NB4 (cell line): ENCODE data around the gene AP1M1.

Source experiments
- DNase-seq: peaks from one replicate; pipeline ENCODE4 v3.0.0; 2010; ENCODE audit warnings: low read depth
- H3K4me3 ChIP-seq: one replicate; pipeline ENCODE4 v1.5.1; 2011; ENCODE audit warnings: mild to moderate bottlenecking, low read depth, low read length, moderate library complexity
- CTCF ChIP-seq: IDR thresholded peaks from one replicate; pipeline ENCODE4 v1.5.1; 2012; ENCODE audit warnings: low read depth, low read length
- MYC ChIP-seq: IDR thresholded peaks from 2 replicates; pipeline ENCODE4 v1.6.1; 2011; ENCODE audit warnings: low read depth, low read length
- POLR2A ChIP-seq: IDR thresholded peaks from 2 replicates; pipeline ENCODE4 v1.6.1; 2011; ENCODE audit warnings: mild to moderate bottlenecking; ENCODE audit not compliant: insufficient read length; ENCODE audit errors: extremely low read depth
- TF ChIP-seq, protein P1 (sequence below): IDR thresholded peaks from 2 replicates; pipeline ENCODE4 v1.6.1; 2011; ENCODE audit warnings: low read depth, low read length

Gene AP1M1

GRCh38 chr19:16265890-16266585, 68.3 kb downstream of the AP1M1 start:
- no peak overlapping the region for H3K4me3 ChIP-seq
- no peak for TF ChIP-seq POLR2A
- DNase-seq, result no peak

DNA sequence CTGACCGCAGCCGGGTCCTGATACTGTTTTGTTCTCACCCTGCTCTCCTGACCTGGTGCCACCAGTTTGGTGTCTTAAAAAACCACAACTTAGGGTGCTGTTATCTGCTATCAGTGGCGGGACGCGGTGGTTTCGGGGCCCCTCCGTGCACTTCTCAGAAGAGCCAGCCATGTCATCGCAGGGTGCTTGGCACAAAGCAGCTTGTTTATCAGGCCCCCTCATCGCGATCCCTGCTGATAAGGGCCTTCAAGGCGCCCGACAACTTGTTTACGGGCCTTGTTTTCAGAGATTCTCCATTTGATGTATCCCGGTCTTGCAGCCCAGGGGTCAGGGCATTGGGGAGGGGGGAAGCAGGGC, 68.9 kb downstream of the AP1M1 start:
- TF ChIP-seq POLR2A (no peak), MYC (no peak), CTCF (no peak)
- TF ChIP-seq, protein P1, sequence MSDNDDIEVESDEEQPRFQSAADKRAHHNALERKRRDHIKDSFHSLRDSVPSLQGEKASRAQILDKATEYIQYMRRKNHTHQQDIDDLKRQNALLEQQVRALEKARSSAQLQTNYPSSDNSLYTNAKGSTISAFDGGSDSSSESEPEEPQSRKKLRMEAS, result no peak
- peak; percentile 38 for DNase-seq
- H3K4me3 ChIP-seq, result no peak overlapping the region

DNA sequence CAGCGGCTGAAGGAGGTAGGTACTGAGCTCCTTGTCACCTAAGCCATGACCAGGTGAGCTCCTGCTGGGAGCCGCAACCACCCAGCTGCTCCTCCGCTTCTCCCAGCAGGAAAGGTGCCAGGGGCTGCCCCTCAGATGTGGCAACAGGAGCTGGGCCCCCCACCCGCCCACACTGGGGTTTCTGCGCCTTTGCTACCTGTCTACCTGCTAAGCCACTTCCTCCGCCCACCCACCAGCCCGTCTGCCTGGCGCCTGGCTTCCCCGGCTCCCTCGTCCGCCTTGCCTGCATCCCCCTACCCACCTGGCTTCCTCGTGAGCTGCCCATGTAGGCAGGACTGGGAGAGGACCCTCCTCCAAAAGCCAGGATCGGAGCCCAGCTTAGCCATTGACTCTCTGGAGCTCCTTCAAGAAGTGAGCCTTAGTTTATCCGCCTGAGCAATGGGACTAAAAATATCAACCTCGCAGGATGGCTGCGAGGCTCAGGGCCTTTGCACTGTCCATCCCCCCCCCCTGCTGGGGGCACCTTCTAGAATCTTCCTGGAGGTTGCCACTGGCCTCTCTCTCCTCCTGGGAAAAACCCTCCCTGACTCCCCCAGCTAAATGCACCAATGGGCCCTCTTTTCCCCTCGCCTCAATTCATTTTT, 71.1 kb downstream of the AP1M1 start:
- H3K4me3 ChIP-seq, result no peak overlapping the region
- no peak for TF ChIP-seq CTCF
- TF ChIP-seq, protein P1, result no peak
- no peak for TF ChIP-seq MYC
- TF ChIP-seq POLR2A, result no peak
- no peak for DNase-seq

- DNase-seq, result no peak
- H3K4me3 ChIP-seq, result no peak overlapping the region
- TF ChIP-seq MYC (no peak), POLR2A (no peak), CTCF (no peak)
- TF ChIP-seq, protein P1, result no peak
Measured at GRCh38 chr19:16272945-16273344, 75.2 kb downstream of the AP1M1 start.

GRCh38 chr19:16274447-16274846, 76.7 kb downstream of the AP1M1 start:
- peak; percentile 65 for DNase-seq
- TF ChIP-seq, protein P1, result no peak
- TF ChIP-seq CTCF, result no peak
- no peak for TF ChIP-seq MYC
- TF ChIP-seq POLR2A, result no peak
- H3K4me3 ChIP-seq, result no peak overlapping the region

- no peak for DNase-seq
- TF ChIP-seq CTCF (no peak), POLR2A (no peak), MYC (no peak)
- H3K4me3 ChIP-seq, result no peak overlapping the region
Measured at GRCh38 chr19:16280306-16280705, 82.6 kb downstream of the AP1M1 start.
